Memory B cell (primary cell): Measurements from ENCODE around the gene ADGRG4.
"Not testable (repeated sequence)": the region's sequence is repeated elsewhere in the genome, so short reads cannot be mapped to it uniquely, and the experiment has no call there.

Experiments
- ATAC-seq: fragments of 150-1000 bp; cut with Tn5 transposase; 2 replicates; pipeline ENCODE4 v1.10.0; 2021; ENCODE audit warnings: low read depth, mild to moderate bottlenecking, moderate library complexity
- DNase-seq, 2 donors: peaks; one replicate each; pipeline ENCODE4 v3.0.0; 2022; ENCODE audit warnings: low spot score in 2 of 2
- H3K27ac Mint-ChIP-seq: one replicate; pipeline ENCODE4 v1.8.0; 2022; ENCODE audit warnings: mild to moderate bottlenecking, moderate library complexity, mixed read lengths
- H3K27me3 Mint-ChIP-seq: one replicate; pipeline ENCODE4 v1.8.0; 2022; ENCODE audit warnings: mixed read lengths
- H3K36me3 Mint-ChIP-seq: one replicate; pipeline ENCODE4 v1.8.0; 2022; ENCODE audit warnings: mild to moderate bottlenecking, mixed read lengths
- H3K4me1 Mint-ChIP-seq: one replicate; pipeline ENCODE4 v1.8.0; 2022; ENCODE audit warnings: mixed read lengths
- H3K4me3 Mint-ChIP-seq: one replicate; pipeline ENCODE4 v1.8.0; 2022; ENCODE audit warnings: mild to moderate bottlenecking, moderate library complexity, mixed read lengths
- H3K9me3 Mint-ChIP-seq: one replicate; pipeline ENCODE4 v1.8.0; 2022; ENCODE audit warnings: mixed read lengths

ADGRG4 gene

DNA sequence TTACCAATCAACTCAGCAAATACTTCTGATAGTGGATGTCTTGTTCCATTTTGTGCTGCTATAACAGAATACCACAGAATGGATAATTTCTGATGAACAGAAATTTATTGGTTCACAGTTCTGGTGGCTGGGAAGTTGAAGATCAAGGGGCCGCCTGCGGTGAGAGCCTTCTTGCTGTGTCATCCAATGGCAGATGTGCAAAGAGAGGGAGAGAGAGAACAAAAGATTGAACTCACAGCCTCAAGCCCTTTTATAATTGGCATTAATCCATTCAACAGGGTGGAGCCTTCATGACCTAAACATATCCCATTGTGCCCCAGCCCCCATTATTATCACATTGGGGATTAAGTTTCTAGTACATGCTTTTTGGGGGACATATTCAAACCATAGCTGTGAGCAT lies 86.1 kb downstream of the ADGRG4 start:
- Mint-ChIP-seq H3K36me3 (no peaks in the 10 kb centered on the region), H3K4me1 (no peaks in the 10 kb centered on the region), H3K9me3 (no peaks in the 10 kb centered on the region), H3K4me3 (no peak overlapping the region), H3K27ac (no peak overlapping the region), H3K27me3 (peaks cover 11% of the 10 kb centered on the region)
- DNase-seq: no peak
- no peak for ATAC-seq

DNA sequence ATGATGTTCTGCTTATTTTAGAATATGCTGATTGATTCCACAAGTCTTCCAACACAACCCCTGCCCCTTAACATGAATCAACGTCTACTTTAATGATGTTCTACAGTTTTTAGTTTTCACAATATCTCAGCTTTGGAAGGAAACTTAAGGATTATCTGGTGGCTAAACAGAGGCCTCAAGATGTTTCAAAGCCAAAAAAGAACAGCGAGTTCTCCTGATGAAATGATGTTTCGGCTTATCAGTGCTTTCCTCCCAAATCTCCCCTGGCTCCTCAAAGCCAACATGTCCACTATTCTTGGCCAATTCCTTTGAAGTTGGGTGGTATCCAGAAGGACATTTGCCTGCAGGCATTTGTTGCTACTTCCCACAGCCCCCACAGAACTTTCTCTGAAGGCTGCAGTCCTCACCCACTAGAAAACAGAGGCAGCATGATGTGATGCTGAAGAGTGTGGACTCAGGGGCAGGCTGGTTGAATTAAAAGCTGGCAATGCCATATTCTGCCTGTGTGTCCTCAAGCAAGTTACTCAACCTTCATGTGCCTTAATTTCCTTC lies 87.3 kb downstream of the ADGRG4 start:
- Mint-ChIP-seq H3K4me1 (no peaks in the 10 kb centered on the region), H3K36me3 (no peaks in the 10 kb centered on the region), H3K27ac (no peak overlapping the region), H3K4me3 (no peak overlapping the region), H3K27me3 (peaks cover 11% of the 10 kb centered on the region), H3K9me3 (no peaks in the 10 kb centered on the region)
- ATAC-seq: no peak
- no peak for DNase-seq

DNA sequence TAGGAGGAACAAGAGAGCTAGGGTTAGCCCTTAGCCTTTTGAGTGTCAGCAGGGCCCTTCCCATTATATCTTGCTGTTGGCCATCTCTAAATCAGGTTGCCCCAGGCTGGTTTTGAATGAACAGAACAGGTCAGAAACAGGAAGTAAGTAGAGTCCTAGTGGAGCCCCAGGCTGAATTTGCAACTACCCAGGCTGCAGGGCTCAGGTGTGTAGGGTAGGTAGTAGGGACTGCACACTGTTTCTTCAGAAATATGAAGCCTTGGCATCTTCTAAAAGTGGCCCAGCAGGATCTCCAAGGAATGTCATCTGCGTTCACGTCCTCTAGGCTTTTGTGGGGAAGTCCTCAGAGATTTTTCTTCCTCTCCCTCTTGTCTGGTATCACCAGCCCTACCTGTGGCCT lies 90.2 kb downstream of the ADGRG4 start:
- Mint-ChIP-seq H3K4me3 (no peak overlapping the region), H3K27me3 (peaks cover 8% of the 10 kb centered on the region), H3K4me1 (no peaks in the 10 kb centered on the region), H3K36me3 (no peaks in the 10 kb centered on the region), H3K9me3 (no peaks in the 10 kb centered on the region), H3K27ac (no peak overlapping the region)
- no peak for DNase-seq
- no peak for ATAC-seq

DNA sequence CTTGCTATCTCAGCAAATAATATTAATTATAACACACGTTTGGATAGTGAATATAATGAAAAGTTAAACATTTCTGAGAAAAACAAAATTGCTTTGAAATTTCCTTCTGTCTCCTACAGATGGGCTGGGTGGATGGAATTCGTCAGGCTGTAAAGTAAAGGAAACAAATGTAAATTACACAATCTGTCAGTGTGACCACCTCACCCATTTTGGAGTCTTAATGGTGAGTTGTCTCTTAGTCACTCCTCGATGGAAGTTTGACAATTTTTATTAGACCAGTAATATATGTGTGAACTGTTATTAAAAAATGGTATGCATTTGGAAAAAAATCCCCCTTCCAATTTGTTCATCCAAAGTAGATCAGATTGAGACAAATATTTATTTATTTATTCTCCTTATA lies 94.5 kb downstream of the ADGRG4 start:
- Mint-ChIP-seq H3K27me3 (peaks cover 5% of the 10 kb centered on the region), H3K27ac (no peak overlapping the region), H3K4me1 (no peaks in the 10 kb centered on the region), H3K36me3 (no peaks in the 10 kb centered on the region), H3K9me3 (no peaks in the 10 kb centered on the region), H3K4me3 (no peak overlapping the region)
- ATAC-seq (no peak), DNase-seq (no peak)

DNA sequence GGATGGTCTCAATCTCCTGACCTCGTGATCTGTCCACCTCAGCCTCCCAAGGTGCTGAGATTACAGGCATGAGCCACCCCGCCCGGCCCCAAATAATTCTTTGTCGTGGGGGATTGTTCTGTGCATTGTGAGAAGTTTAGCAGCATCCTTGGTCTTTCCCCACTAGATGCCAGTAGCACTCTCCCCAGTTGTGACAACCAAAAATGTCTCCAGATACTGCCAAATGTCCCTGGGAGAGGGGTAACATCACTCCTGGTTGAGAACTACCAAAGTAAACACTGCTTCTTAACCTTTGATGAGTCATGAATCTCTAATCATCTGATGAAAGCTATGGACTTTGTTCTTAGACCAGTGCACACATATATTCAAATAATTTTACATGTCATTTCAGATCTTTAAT lies 96.2 kb downstream of the ADGRG4 start:
- Mint-ChIP-seq H3K4me1 (no peaks in the 10 kb centered on the region), H3K27me3 (peaks cover 3% of the 10 kb centered on the region), H3K4me3 (no peak overlapping the region), H3K9me3 (no peaks in the 10 kb centered on the region), H3K27ac (no peak overlapping the region), H3K36me3 (no peaks in the 10 kb centered on the region)
- DNase-seq: no peak
- no peak for ATAC-seq

GRCh38 chrX:136405126-136405525 lies 104.4 kb downstream of the ADGRG4 start:
- Mint-ChIP-seq H3K27me3 (peaks cover 4% of the 10 kb centered on the region), H3K4me3 (no peak overlapping the region), H3K4me1 (no peaks in the 10 kb centered on the region), H3K27ac (no peak overlapping the region), H3K9me3 (no peaks in the 10 kb centered on the region), H3K36me3 (no peaks in the 10 kb centered on the region)
- DNase-seq (no peak), ATAC-seq (no peak)

GRCh38 chrX:136417806-136418205 lies 117.0 kb downstream of the ADGRG4 start:
- H3K4me1 Mint-ChIP-seq: no peaks in the 10 kb centered on the region
- H3K9me3 Mint-ChIP-seq: peaks cover 1% of the 10 kb centered on the region
- H3K36me3 Mint-ChIP-seq: no peaks in the 10 kb centered on the region
- ATAC-seq (no peak), DNase-seq (no peak)
- no peak overlapping the region for H3K27ac Mint-ChIP-seq
- H3K27me3 Mint-ChIP-seq: no peaks in the 10 kb centered on the region
- no peak overlapping the region for H3K4me3 Mint-ChIP-seq

DNA sequence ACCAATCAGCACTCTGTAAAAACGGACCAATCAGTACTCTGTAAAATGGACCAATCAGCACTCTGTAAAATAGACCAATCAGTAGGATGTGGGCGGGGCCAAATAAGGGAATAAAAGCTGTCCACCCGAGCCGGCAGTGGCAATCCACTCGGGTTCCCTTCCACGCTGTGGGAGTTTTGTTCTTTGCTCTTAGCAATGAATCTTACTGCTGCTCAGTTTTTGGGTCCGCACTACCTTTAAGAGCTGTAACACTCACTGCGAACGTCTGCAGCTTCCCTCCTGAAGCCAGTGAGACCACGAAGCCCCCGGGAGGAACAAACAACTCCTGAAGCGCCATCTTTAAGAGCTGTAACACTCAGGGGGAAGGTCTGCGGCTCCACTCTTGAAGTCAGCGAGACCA lies 120.6 kb downstream of the ADGRG4 start:
- no peaks in the 10 kb centered on the region for H3K36me3 Mint-ChIP-seq
- H3K27me3 Mint-ChIP-seq: peaks cover 3% of the 10 kb centered on the region
- H3K27ac Mint-ChIP-seq: no peak overlapping the region
- no peaks in the 10 kb centered on the region for H3K4me1 Mint-ChIP-seq
- H3K4me3 Mint-ChIP-seq: no peak overlapping the region
- peaks cover 1% of the 10 kb centered on the region for H3K9me3 Mint-ChIP-seq
- ATAC-seq (no peak), DNase-seq (no peak)

GRCh38 chrX:136423724-136424123 lies 123.0 kb downstream of the ADGRG4 start:
- Mint-ChIP-seq H3K9me3 (peaks cover 1% of the 10 kb centered on the region), H3K4me1 (no peaks in the 10 kb centered on the region), H3K27ac (no peak overlapping the region), H3K27me3 (peaks cover 3% of the 10 kb centered on the region), H3K36me3 (no peaks in the 10 kb centered on the region), H3K4me3 (no peak overlapping the region)
- ATAC-seq (no peak), DNase-seq (no peak)

- ATAC-seq (no peak), DNase-seq (no peak)
- Mint-ChIP-seq H3K36me3 (no peaks in the 10 kb centered on the region), H3K4me3 (no peak overlapping the region), H3K27ac (no peak overlapping the region), H3K27me3 (peaks cover 3% of the 10 kb centered on the region), H3K4me1 (no peaks in the 10 kb centered on the region), H3K9me3 (no peaks in the 10 kb centered on the region)
Measured at GRCh38 chrX:136425996-136426395, 125.2 kb downstream of the ADGRG4 start.

DNA sequence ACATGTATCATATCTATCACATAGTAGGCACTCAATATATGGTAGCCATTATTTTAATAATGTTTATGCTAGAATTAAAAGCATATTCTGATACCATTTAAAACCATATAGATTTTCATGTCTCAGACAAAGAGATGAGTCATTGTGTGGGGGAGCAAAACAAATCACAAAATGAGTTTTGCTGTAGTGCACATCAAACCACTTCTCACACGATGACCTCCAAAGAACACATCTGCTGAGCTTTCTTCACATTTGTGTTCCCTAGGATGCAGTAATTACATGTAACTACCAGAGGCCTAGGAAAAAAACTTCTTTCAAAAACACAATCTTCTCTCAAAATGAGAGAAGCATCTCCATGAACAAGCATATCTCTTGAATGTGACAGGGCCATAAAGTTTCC lies 130.9 kb downstream of the ADGRG4 start:
- no peaks in the 10 kb centered on the region for H3K36me3 Mint-ChIP-seq
- H3K9me3 Mint-ChIP-seq: no peaks in the 10 kb centered on the region
- H3K4me3 Mint-ChIP-seq: no peak overlapping the region
- H3K4me1 Mint-ChIP-seq: no peaks in the 10 kb centered on the region
- ATAC-seq: no peak
- no peaks in the 10 kb centered on the region for H3K27me3 Mint-ChIP-seq
- no peak overlapping the region for H3K27ac Mint-ChIP-seq
- no peak for DNase-seq

GRCh38 chrX:136437774-136438173 lies 137.0 kb downstream of the ADGRG4 start:
- Mint-ChIP-seq H3K9me3 (no peaks in the 10 kb centered on the region), H3K27ac (no peak overlapping the region), H3K27me3 (no peaks in the 10 kb centered on the region), H3K4me3 (no peak overlapping the region), H3K36me3 (no peaks in the 10 kb centered on the region), H3K4me1 (no peaks in the 10 kb centered on the region)
- ATAC-seq: no peak
- no peak for DNase-seq

GRCh38 chrX:136438192-136438591 lies 137.4 kb downstream of the ADGRG4 start:
- no peaks in the 10 kb centered on the region for H3K4me1 Mint-ChIP-seq
- no peaks in the 10 kb centered on the region for H3K36me3 Mint-ChIP-seq
- ATAC-seq (no peak), DNase-seq (no peak)
- no peaks in the 10 kb centered on the region for H3K27me3 Mint-ChIP-seq
- no peaks in the 10 kb centered on the region for H3K9me3 Mint-ChIP-seq
- H3K27ac Mint-ChIP-seq: no peak overlapping the region
- H3K4me3 Mint-ChIP-seq: no peak overlapping the region

DNA sequence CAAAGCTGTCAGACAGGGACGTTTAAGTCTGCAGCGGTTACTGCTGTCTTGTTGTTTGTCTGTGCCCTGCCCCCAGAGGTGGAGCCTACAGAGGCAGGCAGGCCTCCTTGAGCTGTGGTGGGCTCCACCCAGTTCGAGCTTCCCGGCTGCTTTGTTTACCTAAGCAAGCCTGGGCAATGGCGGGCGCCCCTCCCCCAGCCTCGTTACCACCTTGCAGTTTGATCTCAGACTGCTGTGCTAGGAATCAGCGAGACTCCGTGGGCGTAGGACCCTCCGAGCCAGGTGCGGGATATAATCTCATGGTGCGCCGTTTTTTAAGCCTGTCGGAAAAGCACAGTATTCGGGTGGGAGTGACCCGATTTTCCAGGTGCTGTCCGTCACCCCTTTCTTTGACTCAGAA lies 144.9 kb downstream of the ADGRG4 start:
- not testable (repeated sequence) for H3K9me3 Mint-ChIP-seq, H3K36me3 Mint-ChIP-seq, H3K27me3 Mint-ChIP-seq, DNase-seq, H3K27ac Mint-ChIP-seq, ATAC-seq, H3K4me1 Mint-ChIP-seq, H3K4me3 Mint-ChIP-seq

DNA sequence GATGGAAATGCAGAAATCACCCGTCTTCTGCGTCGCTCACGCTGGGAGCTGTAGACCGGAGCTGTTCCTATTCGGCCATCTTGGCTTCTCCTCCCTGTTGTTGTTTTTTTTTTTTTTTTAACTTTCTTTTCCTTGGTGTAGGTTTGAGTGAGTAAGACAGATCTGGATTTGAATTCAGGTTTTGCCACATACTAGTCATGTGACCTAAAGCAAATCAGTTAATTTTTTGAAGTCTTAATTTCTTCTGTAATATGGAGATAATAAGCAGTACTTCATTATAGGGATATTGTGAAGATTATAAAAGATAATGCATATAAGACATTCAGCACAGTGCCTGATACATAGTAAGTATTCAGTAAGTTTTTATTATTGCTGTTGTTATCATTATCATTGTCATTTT lies 145.4 kb downstream of the ADGRG4 start:
- H3K9me3 Mint-ChIP-seq: no peaks in the 10 kb centered on the region
- H3K27ac Mint-ChIP-seq: no peak overlapping the region
- H3K27me3 Mint-ChIP-seq: peaks cover 2% of the 10 kb centered on the region
- ATAC-seq (no peak), DNase-seq (no peak)
- H3K4me1 Mint-ChIP-seq: no peaks in the 10 kb centered on the region
- no peak overlapping the region for H3K4me3 Mint-ChIP-seq
- H3K36me3 Mint-ChIP-seq: no peaks in the 10 kb centered on the region
